ENCODE measurements around the gene EHD1. TPM values are rescaled to one million over a fixed set of nuclear protein-coding genes. Genes with fewer than 3 reads are reported as not detected.

The EHD1 gene
- total RNA-seq, 2 donors from 2014 or later = 67.4 to 140 TPM

GRCh38 chr11:64876835-64877341 is 1.5 kb downstream of the EHD1 start:
- Histone ChIP-seq H3K36me3 (peaks cover 9% of the 10 kb centered on the region), H3K27ac (peak overlapping the region; percentile 74 to 76), H3K4me1 (ENCODE audit: control insufficient read depth in 1 of 2, low read depth in 2 of 2) (peaks cover 28 to 79% of the 10 kb centered on the region in 2 donors), H3K9me3 (no peaks in the 10 kb centered on the region), H3K27me3 (replicated peaks; ENCODE audit: insufficient read depth) (no peaks in the 10 kb centered on the region), H3K4me3 (peak overlapping the region; percentile 78)
- no peak for TF ChIP-seq CTCF (IDR thresholded peaks at IDR 0.05)
- ATAC-seq (ENCODE audit: insufficient number of reproducible peaks, low FRiP score, low read depth) (no peak), DNase-seq (ENCODE audit: low spot score) (no peak)

- TF ChIP-seq CTCF (IDR thresholded peaks at IDR 0.05) = no peak
- Histone ChIP-seq H3K27ac (peak overlapping the region; percentile 74 to 76), H3K36me3 (peaks cover 9% of the 10 kb centered on the region), H3K4me1 (ENCODE audit: control insufficient read depth in 1 of 2, low read depth in 2 of 2) (peaks cover 32 to 81% of the 10 kb centered on the region in 2 donors), H3K9me3 (no peaks in the 10 kb centered on the region), H3K4me3 (peak overlapping the region; percentile 78), H3K27me3 (replicated peaks; ENCODE audit: insufficient read depth) (no peaks in the 10 kb centered on the region)
- DNase-seq (ENCODE audit: low spot score) = no peak
- no peak for ATAC-seq (ENCODE audit: insufficient number of reproducible peaks, low FRiP score, low read depth)
These were observed 2.1 kb downstream of the EHD1 start for GRCh38 chr11:64876229-64876750.

- Histone ChIP-seq H3K4me3 (peak overlapping the region; percentile 78), H3K27me3 (replicated peaks; ENCODE audit: insufficient read depth) (no peaks in the 10 kb centered on the region), H3K36me3 (peaks cover 9% of the 10 kb centered on the region), H3K4me1 (ENCODE audit: control insufficient read depth in 1 of 2, low read depth in 2 of 2) (peaks cover 39 to 84% of the 10 kb centered on the region in 2 donors), H3K9me3 (no peaks in the 10 kb centered on the region), H3K27ac (peak overlapping the region; percentile 74 to 76)
- no peak for TF ChIP-seq CTCF (IDR thresholded peaks at IDR 0.05)
- no peak for DNase-seq (ENCODE audit: low spot score)
- no peak for ATAC-seq (ENCODE audit: insufficient number of reproducible peaks, low FRiP score, low read depth)
These were observed 2.8 kb downstream of the EHD1 start for GRCh38 chr11:64875369-64876228.

GRCh38 chr11:64874308-64875240 is 3.8 kb downstream of the EHD1 start:
- no peak for ATAC-seq (ENCODE audit: insufficient number of reproducible peaks, low FRiP score, low read depth)

More at GRCh38 chr11:64874308-64875240, 3.8 kb downstream of the EHD1 start:
- Histone ChIP-seq H3K27ac (peak overlapping the region; percentile 28 to 76), H3K4me3 (peak overlapping the region; percentile 78), H3K36me3 (peaks cover 9% of the 10 kb centered on the region), H3K9me3 (no peaks in the 10 kb centered on the region), H3K4me1 (ENCODE audit: control insufficient read depth in 1 of 2, low read depth in 2 of 2) (peaks cover 49 to 86% of the 10 kb centered on the region in 2 donors), H3K27me3 (replicated peaks; ENCODE audit: insufficient read depth) (no peaks in the 10 kb centered on the region)
- no peak for DNase-seq (ENCODE audit: low spot score)
- no peak for TF ChIP-seq CTCF (IDR thresholded peaks at IDR 0.05)

Data from thoracic aorta (tissue), 2 donors.